A204.1 (cell line): Measurements from ENCODE around the gene SSBP1.
"Not testable (repeated sequence)": the region's sequence is repeated elsewhere in the genome, so short reads cannot be mapped to it uniquely, and the experiment has no call there.

Experiments used
- FAIRE-seq: peaks from 2 replicates; lab custom pipeline; 2012; peaks lifted over from hg19 to GRCh38; lab: Jason Lieb, UNC

The SSBP1 gene

GRCh38 chr7:141737836-141738591, at the start of gene SSBP1:
Gene SSBP1 (plus strand): TSS chr7:141738358. CDS start chr7:141739167, 809 bp downstream.
- FAIRE-seq, result peak; percentile 98

- not testable (repeated sequence) for FAIRE-seq
These were observed 48.9 kb upstream of the SSBP1 start for GRCh38 chr7:141689072-141689825.

GRCh38 chr7:141691540-141691939, 46.6 kb upstream of the SSBP1 start:
- FAIRE-seq, result no peak

GRCh38 chr7:141691961-141692360, 46.2 kb upstream of the SSBP1 start:
- no peak for FAIRE-seq

GRCh38 chr7:141693082-141693481, 45.1 kb upstream of the SSBP1 start:
- no peak for FAIRE-seq

GRCh38 chr7:141695803-141696289, 42.3 kb upstream of the SSBP1 start:
- FAIRE-seq, result no peak

GRCh38 chr7:141696348-141696747, 41.8 kb upstream of the SSBP1 start:
- no peak for FAIRE-seq

- FAIRE-seq, result no peak
These were observed 40.8 kb upstream of the SSBP1 start for GRCh38 chr7:141697211-141697871.

GRCh38 chr7:141698247-141699015, 39.7 kb upstream of the SSBP1 start:
- no peak for FAIRE-seq

- no peak for FAIRE-seq
These were observed 38.3 kb upstream of the SSBP1 start for GRCh38 chr7:141699860-141700259.

- no peak for FAIRE-seq
These were observed 37.8 kb upstream of the SSBP1 start for GRCh38 chr7:141700296-141700847.

GRCh38 chr7:141700848-141701371, 37.2 kb upstream of the SSBP1 start:
- no peak for FAIRE-seq

GRCh38 chr7:141701489-141702046, 36.6 kb upstream of the SSBP1 start:
- no peak for FAIRE-seq

GRCh38 chr7:141702047-141702567, 36.1 kb upstream of the SSBP1 start, which contains the start of gene DENND11:
Gene DENND11 (minus strand): TSS chr7:141702166. CDS start chr7:141702153, 13 bp downstream.
- no peak for FAIRE-seq

- FAIRE-seq, result no peak
These were observed 35.3 kb upstream of the SSBP1 start for GRCh38 chr7:141702892-141703291.

GRCh38 chr7:141704112-141704511, 34.0 kb upstream of the SSBP1 start:
- no peak for FAIRE-seq

GRCh38 chr7:141704741-141705140, 33.4 kb upstream of the SSBP1 start:
- FAIRE-seq, result no peak

- FAIRE-seq, result no peak
These were observed 31.7 kb upstream of the SSBP1 start for GRCh38 chr7:141706239-141707064.

GRCh38 chr7:141708351-141708750, 29.8 kb upstream of the SSBP1 start, which contains the start of gene WEE2:
Gene WEE2 (plus strand): TSS chr7:141708353. CDS start chr7:141708759, 406 bp downstream.
- no peak for FAIRE-seq

GRCh38 chr7:141709318-141709717, 28.8 kb upstream of the SSBP1 start:
- FAIRE-seq, result no peak
